ENCODE measurements around the gene GALNTL6.

GALNTL6 gene

GRCh38 chr4:171889681-171890080 lies 76.5 kb downstream of the GALNTL6 start:
- no peak for FAIRE-seq

DNA sequence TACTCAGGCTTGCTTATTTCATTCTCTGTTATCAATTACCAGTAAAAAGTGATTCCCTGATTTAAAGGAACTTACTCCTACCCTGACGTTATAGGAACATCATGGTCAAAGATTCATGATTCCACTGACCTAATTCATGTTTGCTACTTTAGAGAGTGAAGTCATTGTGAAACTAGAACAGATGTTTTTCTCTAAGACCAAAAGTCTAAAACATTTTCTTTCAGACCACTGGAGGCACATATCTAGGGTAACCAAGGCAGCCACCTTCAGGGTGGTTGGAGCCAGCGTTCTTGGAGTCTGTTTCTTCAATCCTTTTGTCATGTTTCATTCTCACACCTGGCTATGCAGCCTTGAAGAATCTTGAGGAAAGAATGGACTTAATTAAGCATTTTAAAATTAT lies 77.8 kb downstream of the GALNTL6 start:
- FAIRE-seq = no peak

DNA sequence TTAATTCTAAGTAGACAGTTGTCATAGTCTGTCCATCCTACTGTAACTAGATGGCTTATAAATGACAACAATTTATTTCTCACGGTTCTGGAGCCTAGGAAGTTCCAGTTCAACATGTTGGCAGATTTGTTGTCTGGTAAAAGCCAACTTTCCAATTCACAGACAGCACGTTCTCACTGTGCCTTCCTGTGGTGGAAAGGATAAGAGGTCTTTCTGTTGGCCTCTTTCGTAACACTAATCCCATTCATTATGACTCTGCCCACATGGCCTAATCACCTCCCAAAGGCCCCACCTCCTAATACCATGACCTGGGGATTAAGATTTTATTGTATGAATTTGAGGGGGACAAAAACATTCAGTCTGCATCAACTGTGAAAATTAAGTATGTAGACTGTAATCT lies 83.2 kb downstream of the GALNTL6 start:
- no peak for FAIRE-seq

- no peak for FAIRE-seq
These were observed 106.1 kb downstream of the GALNTL6 start for GRCh38 chr4:171919314-171919713.

- no peak for FAIRE-seq
These were observed 107.7 kb downstream of the GALNTL6 start for GRCh38 chr4:171920901-171921300.

DNA sequence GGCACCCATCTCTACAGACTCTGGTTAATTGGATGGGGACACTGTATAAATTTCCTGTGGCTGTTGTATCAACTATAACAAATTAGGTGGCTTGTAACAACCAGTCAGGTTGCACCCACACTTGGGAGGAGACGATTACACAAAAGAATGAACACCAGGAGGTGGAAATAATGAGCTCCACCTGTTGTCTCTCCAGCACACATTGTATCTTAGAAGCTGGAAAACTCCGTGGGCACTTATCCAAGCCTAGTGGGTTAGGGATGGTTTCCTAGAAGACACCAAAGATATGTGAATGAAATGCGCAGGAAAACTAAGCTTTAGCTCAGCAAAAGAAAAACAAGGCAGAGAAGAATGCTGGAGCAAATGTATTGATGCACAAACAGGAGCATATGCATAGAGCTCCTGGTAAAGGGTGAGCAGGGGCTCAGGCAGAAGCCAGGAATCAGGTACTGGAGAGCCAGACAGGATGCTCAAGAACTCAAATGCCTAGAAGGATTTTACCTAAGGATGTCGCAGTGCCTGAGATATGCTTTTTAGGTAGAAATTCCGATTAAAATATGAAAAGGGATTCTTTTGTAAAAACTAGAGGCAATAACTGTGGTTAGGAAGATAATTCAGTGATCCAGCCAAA lies 111.7 kb downstream of the GALNTL6 start:
- no peak for FAIRE-seq

GRCh38 chr4:171928336-171928735 lies 115.1 kb downstream of the GALNTL6 start:
- no peak for FAIRE-seq

- FAIRE-seq = no peak
These were observed 116.3 kb downstream of the GALNTL6 start for GRCh38 chr4:171929477-171929876.

DNA sequence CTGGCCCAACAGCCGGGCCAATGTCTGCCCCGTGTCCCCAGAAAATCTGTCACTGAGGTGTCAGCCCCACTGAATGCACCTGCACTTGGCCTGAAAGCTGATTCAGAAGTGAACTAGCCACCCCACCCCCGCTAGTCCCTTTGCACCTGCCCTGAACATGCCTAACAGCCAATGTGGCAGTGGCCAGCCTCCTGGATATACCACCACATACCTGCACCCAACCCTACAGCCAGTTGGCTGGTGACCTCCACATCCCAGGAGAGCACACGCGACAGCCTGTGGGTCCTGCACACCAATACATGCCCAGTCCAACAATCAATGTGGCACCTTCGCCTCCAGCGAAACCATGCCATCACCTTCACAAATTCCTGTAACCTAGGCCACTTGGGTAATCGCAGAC lies 116.7 kb downstream of the GALNTL6 start:
- no peak for FAIRE-seq

DNA sequence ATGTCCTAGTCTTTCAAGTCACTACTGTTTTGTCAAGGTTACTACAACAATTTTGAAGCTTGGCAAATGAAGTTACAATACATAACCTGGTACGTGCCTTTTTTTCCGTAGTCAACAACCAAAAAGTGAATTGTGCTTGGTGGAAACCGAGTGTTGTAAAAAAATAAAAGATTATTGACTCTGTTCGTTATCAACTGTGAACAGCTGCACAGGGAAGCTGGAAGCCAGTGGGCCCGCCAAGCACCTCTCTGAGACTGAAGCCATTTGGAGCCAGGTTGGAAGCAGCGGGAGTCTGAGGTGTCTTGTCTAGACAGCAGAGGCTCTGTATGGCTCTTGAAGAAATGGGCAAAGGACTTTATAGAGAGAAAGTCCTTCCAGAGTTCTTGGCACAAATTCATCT lies 119.0 kb downstream of the GALNTL6 start:
- no peak for FAIRE-seq

DNA sequence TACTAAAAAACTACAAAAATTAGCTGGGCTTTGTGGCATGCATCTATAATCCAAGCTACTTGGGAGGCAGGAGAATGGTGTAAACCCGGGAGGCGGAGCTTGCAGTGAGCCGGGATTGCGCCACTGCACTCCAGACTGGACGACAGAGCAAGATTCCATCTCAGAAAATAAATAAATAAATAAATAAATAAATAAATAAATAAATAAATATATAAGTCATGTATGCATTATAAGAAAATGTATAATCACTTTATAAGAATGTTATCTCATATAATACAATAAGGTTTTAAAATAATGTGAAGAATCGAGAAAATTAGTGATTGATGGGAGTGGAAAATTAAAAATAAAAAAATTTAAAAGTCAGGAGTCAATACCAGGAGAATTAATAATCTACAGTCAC lies 127.5 kb downstream of the GALNTL6 start:
- no peak for FAIRE-seq

- no peak for FAIRE-seq
These were observed 134.2 kb downstream of the GALNTL6 start for GRCh38 chr4:171947400-171947799.

DNA sequence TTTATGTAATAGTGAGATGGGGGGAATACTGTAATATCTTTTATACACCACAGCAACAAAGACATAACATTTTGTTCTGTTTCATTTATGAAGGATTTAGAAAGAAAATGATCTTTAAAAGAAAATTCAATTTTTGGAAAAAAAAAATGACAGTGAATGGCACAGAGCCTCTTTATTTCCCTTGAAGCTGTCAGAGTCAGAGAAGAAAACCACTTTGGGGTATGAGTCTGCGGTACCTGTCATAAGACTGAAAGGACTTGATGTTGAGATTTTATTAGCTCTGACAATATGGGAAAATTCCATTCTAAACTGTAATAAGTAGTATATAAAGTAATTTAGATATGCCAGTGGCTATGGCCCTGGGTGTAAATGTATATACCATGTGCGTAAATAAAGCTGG lies 134.8 kb downstream of the GALNTL6 start:
- no peak for FAIRE-seq

DNA sequence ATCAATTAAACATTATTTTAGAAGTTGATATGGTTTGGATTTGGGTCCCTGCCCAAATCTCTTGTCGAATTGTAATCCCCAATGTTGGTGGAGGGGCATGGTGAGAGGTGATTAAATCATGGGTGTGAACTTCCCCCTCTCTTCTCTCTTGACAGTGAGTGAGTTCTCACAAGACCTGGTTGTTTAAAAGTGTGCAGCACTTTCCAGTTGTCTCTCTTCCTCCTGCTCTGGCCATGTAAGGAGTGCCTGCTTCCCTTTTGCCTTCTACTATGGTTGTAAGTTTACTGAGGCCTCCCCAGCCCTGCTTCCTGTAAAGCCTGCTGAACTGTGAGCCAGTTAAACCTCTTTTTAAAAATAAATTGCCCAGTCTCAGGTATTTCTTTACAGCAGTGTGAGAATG lies 141.4 kb downstream of the GALNTL6 start:
- no peak for FAIRE-seq

DNA sequence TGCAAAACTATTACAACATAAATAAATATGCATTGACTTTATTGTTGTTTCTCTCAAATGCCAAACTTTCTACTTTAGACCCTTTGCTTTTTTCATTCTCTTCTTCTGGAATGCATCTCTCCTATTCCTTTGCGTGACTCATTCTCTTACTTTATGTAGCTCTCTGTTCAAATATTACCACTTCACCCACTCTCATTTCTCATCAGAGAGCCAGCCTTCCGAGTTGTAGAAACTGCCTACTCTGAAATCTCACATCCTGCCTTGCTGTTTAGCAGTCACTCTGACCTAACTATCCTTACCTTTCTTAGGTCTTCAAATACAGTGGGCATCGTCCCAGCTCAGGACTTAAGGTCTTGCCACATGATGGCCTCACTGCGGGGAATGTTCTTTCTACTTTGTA lies 143.5 kb downstream of the GALNTL6 start:
- FAIRE-seq = no peak

DNA sequence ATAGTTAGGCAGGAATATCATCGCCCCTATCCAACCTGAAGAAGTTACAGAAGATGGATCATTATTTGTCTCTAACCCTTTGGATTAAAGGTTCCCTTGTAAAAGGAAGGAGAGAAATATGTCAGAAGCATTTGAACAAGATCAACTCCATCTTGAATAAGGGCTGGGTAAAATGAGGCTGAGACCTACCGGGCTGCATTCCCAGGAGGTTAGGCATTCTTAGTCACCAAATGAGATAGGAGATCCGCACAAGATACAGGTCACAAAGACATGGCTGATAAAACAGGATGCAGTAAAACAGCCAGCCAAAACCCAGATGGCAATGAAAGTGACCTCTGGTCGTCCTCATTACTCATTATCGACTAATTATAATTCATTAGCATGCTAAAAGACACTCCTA lies 148.9 kb downstream of the GALNTL6 start:
- FAIRE-seq = no peak

- FAIRE-seq = no peak
These were observed 153.2 kb downstream of the GALNTL6 start for GRCh38 chr4:171966356-171966755.

- FAIRE-seq = no peak
These were observed 165.0 kb downstream of the GALNTL6 start for GRCh38 chr4:171978216-171978615.

DNA sequence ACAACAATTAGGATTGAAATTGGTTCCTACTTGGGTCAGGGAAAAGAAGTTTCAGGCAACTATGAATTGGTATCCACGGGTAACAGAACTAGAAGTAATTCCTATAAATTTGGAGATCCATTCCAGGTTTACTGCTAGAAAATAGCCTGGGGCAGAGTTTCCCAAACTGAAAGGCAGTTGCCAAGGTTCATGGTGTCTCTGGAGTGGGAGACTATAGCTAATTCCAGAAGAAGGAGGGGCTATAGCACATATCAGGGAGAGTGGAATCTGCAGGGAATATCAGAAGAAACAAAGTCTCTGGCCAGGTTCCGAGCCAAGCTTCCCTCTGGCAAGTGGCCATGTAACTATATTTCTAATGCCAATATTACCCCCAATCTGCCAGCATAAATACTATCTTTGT lies 166.3 kb downstream of the GALNTL6 start:
- FAIRE-seq = no peak

GRCh38 chr4:171981185-171981584 lies 168.0 kb downstream of the GALNTL6 start:
- FAIRE-seq = no peak

GRCh38 chr4:171983935-171984805 lies 171.0 kb downstream of the GALNTL6 start:
- FAIRE-seq = no peak

DNA sequence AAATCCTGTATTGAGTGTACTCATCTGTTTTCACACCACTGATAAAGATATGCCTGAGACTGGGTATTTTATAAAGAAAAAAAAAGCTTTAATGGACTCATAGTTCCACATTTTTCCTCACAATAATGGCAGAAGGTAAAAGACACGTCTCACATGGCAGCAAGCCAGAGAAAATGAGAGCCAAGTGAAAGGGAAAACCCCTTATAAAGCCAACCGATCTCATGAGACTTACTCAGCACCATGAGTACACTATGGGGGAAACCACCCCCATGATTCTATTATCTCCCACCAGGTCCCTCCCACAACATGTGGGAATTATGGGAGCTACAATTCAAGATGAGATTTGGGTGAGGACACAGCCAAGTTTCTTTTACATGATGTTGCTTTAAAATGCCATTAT lies 171.9 kb downstream of the GALNTL6 start:
- FAIRE-seq = no peak

- no peak for FAIRE-seq
These were observed 180.0 kb downstream of the GALNTL6 start for GRCh38 chr4:171993247-171993646.

DNA sequence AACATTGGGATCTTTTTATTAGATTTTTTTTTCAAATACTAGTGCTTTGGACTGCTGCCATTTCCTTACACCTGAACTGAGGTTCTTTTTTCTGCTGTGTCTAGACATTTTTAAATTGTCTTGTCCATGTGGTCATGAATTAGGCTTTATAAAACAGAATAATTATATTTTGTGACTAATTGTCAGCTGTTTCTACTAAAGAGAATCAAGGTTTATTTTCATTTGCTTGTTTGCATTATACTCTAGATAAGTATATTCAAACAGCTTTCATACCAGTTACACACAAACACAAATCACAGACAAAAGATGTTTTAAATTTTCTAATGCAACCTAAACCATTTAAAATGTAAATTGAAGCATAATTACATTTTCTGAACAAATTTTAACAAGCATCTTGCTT lies 194.7 kb downstream of the GALNTL6 start:
- FAIRE-seq = no peak
